ENCODE measurements around the gene ZNF853. TPM values are rescaled to one million over a fixed set of nuclear protein-coding genes. Genes with fewer than 3 reads are reported as not detected.

ZNF853 gene
- total and polyA plus RNA-seq, 2 of the 8 experiments (the other 6 are each of a cell fraction or from before 2014, with no cell fraction given): 4.3 to 5.7 TPM

GRCh38 chr7:6565655-6566054, 49.8 kb upstream of the ZNF853 start (continued):
- no peak for TF ChIP-seq POLR2A (IDR thresholded peaks at IDR 0.05; ENCODE audit: control extremely low read depth in 1 of 2, low read depth in 2 of 2, low read length in 2 of 2)
- TF ChIP-seq TEAD4 (IDR thresholded peaks at IDR 0.05; ENCODE audit: low read depth, low read length): no peak
- no peak for TF ChIP-seq SP4 (IDR thresholded peaks at IDR 0.05; ENCODE audit: low read length)
- no peak for TF ChIP-seq KDM5A (IDR thresholded peaks at IDR 0.05; ENCODE audit: low read length)
- TF ChIP-seq USF2 (IDR thresholded peaks at IDR 0.05; ENCODE audit: low read length): no peak
